ENCODE measurements around the gene SLC9A9. TPM values are rescaled to one million over a fixed set of nuclear protein-coding genes. Genes with fewer than 3 reads are reported as not detected.

SLC9A9 gene
- total RNA-seq, 4 donors from 2014 or later = 10.1 to 27.2 (median 16.7) TPM

DNA sequence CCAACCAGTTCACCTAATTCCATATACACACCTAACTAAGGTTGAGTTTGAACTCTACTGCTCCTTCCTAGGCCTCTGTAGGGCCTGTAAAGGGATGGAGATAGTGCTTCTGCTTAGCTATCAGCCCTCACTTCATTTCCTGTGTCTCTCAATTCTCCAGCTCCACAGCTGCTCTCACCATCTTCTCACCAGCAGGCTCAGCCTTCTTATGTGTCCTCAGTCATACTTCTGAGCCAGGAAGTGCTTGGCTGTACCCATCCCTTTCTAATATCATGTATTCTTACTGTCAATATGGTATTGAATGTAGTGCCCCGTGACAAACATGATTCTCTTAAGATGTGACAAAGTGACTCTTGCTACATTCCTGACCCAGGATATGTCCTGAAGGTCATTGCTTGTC lies 116.9 kb downstream of the SLC9A9 start:
- Histone ChIP-seq H3K4me1 (peaks cover 0 to 9% (median 0%) of the 10 kb centered on the region in 3 donors), H3K9me3 (no peaks in the 10 kb centered on the region), H3K27ac (no peak overlapping the region), H3K36me3 (no peaks in the 10 kb centered on the region), H3K4me3 (no peak overlapping the region), H3K27me3 (no peaks in the 10 kb centered on the region)
- no peak for TF ChIP-seq POLR2AphosphoS5 (IDR thresholded peaks at IDR 0.05)
- TF ChIP-seq POLR2A (IDR thresholded peaks at IDR 0.05) = no peak
- no peak for TF ChIP-seq EP300 (IDR thresholded peaks at IDR 0.05)
- TF ChIP-seq, protein P1, sequence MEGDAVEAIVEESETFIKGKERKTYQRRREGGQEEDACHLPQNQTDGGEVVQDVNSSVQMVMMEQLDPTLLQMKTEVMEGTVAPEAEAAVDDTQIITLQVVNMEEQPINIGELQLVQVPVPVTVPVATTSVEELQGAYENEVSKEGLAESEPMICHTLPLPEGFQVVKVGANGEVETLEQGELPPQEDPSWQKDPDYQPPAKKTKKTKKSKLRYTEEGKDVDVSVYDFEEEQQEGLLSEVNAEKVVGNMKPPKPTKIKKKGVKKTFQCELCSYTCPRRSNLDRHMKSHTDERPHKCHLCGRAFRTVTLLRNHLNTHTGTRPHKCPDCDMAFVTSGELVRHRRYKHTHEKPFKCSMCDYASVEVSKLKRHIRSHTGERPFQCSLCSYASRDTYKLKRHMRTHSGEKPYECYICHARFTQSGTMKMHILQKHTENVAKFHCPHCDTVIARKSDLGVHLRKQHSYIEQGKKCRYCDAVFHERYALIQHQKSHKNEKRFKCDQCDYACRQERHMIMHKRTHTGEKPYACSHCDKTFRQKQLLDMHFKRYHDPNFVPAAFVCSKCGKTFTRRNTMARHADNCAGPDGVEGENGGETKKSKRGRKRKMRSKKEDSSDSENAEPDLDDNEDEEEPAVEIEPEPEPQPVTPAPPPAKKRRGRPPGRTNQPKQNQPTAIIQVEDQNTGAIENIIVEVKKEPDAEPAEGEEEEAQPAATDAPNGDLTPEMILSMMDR (IDR thresholded peaks at IDR 0.05) = no peak
- ATAC-seq = no peak
- WGBS, 2 donors (ENCODE audit: low coverage in 1 of 2) = 100% methylated on average over 1 of the region's 1 CpG; no CpG with 5 or more reads in 1 of the 2 donors

DNA sequence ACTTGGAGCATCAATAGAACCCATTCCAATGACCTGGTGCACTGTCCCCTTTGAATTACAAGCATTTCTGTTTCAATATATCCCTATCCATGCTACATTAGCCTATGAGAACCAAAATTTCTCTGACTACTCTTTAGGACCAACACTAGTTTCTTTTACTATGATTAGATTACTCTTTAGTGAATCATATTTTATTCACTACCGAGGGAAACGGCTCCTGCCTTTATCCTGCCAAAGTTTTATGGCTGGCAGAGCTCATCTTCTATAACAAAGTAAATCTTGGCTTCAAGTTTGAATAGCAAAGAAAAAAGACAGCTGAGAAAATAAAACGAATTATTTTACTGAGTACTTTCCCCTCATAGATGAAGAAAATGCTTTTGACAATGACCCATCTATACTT lies 120.9 kb downstream of the SLC9A9 start:
- Histone ChIP-seq H3K27me3 (no peaks in the 10 kb centered on the region), H3K36me3 (no peaks in the 10 kb centered on the region), H3K27ac (no peak overlapping the region), H3K4me3 (no peak overlapping the region), H3K9me3 (no peaks in the 10 kb centered on the region), H3K4me1 (peaks cover 0 to 9% (median 0%) of the 10 kb centered on the region in 3 donors)
- TF ChIP-seq, protein P1 (IDR thresholded peaks at IDR 0.05) = no peak
- TF ChIP-seq POLR2A (IDR thresholded peaks at IDR 0.05) = no peak
- no peak for TF ChIP-seq POLR2AphosphoS5 (IDR thresholded peaks at IDR 0.05)
- no peak for TF ChIP-seq EP300 (IDR thresholded peaks at IDR 0.05)
- no peak for ATAC-seq
- WGBS, 2 donors (ENCODE audit: low coverage in 1 of 2) = 9 to 13% methylated on average over 3 of the region's 3 CpGs

DNA sequence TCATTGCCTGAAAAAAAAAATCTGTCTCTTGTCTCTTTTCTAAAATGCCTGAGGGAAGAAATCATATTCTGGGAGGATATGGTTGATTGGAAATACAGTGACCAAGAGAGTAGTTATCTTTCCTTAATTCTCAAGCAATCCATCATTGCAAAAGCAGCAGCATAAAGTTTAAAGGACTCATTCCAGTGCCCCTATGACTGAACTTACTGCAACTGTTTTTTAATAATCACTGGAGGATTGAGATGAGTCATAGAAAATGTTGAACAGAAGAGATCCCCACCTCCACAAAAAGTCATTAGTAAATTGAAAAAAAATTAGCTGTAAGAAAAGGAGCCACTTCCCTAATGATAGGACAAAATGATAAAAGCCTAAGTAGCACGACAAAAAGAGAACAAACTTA lies 121.5 kb downstream of the SLC9A9 start:
- WGBS, 2 donors (ENCODE audit: low coverage in 1 of 2) = 33 to 50% methylated on average over 1 of the region's 1 CpG
- Histone ChIP-seq H3K4me3 (no peak overlapping the region), H3K9me3 (no peaks in the 10 kb centered on the region), H3K36me3 (no peaks in the 10 kb centered on the region), H3K27ac (no peak overlapping the region), H3K4me1 (peaks cover 0 to 9% (median 0%) of the 10 kb centered on the region in 3 donors), H3K27me3 (no peaks in the 10 kb centered on the region)
- no peak for ATAC-seq
- no peak for TF ChIP-seq EP300 (IDR thresholded peaks at IDR 0.05)
- TF ChIP-seq, protein P1 (IDR thresholded peaks at IDR 0.05) = no peak
- TF ChIP-seq POLR2AphosphoS5 (IDR thresholded peaks at IDR 0.05) = no peak
- no peak for TF ChIP-seq POLR2A (IDR thresholded peaks at IDR 0.05)

DNA sequence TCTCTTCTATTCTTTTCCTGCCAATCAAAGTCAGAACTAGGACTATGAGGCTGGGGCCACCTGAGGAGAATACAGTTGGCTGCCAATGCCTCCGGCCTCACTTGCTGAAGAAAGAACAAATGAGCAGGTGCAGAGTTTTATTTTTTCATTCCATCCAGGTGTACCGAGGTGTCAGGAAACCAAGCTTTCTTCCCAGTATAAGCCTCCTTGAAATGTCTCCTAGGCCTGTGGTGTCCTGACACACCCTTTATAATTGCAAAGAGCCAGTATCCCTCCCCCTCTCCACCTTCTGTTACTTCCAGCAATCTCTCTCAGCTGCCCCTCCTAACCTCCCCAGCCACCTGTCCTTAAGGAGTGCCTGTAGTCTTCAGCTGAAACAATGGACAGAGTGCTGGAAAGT lies 127.9 kb downstream of the SLC9A9 start:
- Histone ChIP-seq H3K4me3 (no peak overlapping the region), H3K27me3 (no peaks in the 10 kb centered on the region), H3K36me3 (peaks cover 0 to 3% of the 10 kb centered on the region in 2 donors), H3K27ac (no peak overlapping the region), H3K9me3 (no peaks in the 10 kb centered on the region), H3K4me1 (no peaks in the 10 kb centered on the region)
- 100% methylated on average over 2 of the region's 2 CpGs for WGBS, 2 donors (ENCODE audit: low coverage in 1 of 2)
- ATAC-seq = no peak
- no peak for TF ChIP-seq EP300 (IDR thresholded peaks at IDR 0.05)
- no peak for TF ChIP-seq POLR2AphosphoS5 (IDR thresholded peaks at IDR 0.05)
- TF ChIP-seq POLR2A (IDR thresholded peaks at IDR 0.05) = no peak
- TF ChIP-seq, protein P1 (IDR thresholded peaks at IDR 0.05) = no peak

DNA sequence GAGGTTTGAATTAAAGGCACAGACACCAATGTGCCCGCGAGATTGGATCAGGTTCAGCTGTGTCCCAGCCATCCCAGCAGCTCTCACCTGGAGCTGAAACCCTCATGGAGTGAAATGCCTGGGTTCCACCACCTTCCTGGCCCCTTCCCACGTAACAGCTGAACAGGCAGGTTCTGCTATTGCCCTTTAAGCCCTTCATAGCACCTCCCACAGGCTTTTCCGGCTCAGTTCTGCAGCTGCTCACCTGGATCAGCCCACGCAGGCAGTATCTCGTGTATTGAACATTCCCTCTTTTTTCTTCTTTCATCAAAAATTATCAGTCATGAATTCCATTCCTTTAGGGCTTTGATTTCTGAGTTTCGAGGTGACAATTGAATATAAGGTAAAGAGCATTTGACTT lies 129.8 kb downstream of the SLC9A9 start:
- H3K27me3 ChIP-seq = no peaks in the 10 kb centered on the region
- TF ChIP-seq POLR2A (IDR thresholded peaks at IDR 0.05) = no peak
- 82 to 89% methylated on average over 3 to 7 of the region's 7 CpGs for WGBS, 2 donors (ENCODE audit: low coverage in 1 of 2)

More for the DNA sequence above, 129.8 kb downstream of the SLC9A9 start:
- ATAC-seq = no peak
- H3K4me1 ChIP-seq = no peaks in the 10 kb centered on the region
- peaks cover 0 to 3% of the 10 kb centered on the region in 2 donors for H3K36me3 ChIP-seq
- H3K27ac ChIP-seq = no peak overlapping the region
- H3K9me3 ChIP-seq = no peaks in the 10 kb centered on the region
- no peak overlapping the region for H3K4me3 ChIP-seq

All from gastroesophageal sphincter (tissue), 4 donors.